RPMI7951 (cell line): ENCODE results near the gene COLQ. TPM values are rescaled to one million over a fixed set of nuclear protein-coding genes. Genes with fewer than 3 reads are reported as not detected.

Experiments used
- DNase-seq: peaks from one replicate; pipeline ENCODE4 v3.0.0-alpha.2; 2012; ENCODE audit warnings: low read depth
- total RNA-seq: library from RNA; depleted of rRNA; stranded (reverse); fragments of >200 nt; shearing (Covaris generic); gene quantifications from 2 replicates; pipeline ENCODE4 v1.2.3, GENCODE V29; 2014

Gene COLQ
- total RNA-seq, 1 experiment from 2014 or later: 0.48 TPM

- no peak for DNase-seq
Measured at GRCh38 chr3:15455756-15456155, 65.8 kb downstream of the COLQ start.

- no peak for DNase-seq
Measured at GRCh38 chr3:15454965-15455364, 66.5 kb downstream of the COLQ start.

GRCh38 chr3:15453991-15454625, 67.4 kb downstream of the COLQ start:
- no peak for DNase-seq

GRCh38 chr3:15453501-15453900, 68.0 kb downstream of the COLQ start:
- no peak for DNase-seq

GRCh38 chr3:15452961-15453360, 68.5 kb downstream of the COLQ start:
- DNase-seq: no peak

GRCh38 chr3:15452156-15452555, 69.3 kb downstream of the COLQ start:
- no peak for DNase-seq

GRCh38 chr3:15451216-15452113, 70.0 kb downstream of the COLQ start:
- no peak for DNase-seq

GRCh38 chr3:15450438-15451215, 70.9 kb downstream of the COLQ start:
- DNase-seq: no peak

- DNase-seq: no peak
Measured at GRCh38 chr3:15449489-15450224, 71.8 kb downstream of the COLQ start.

GRCh38 chr3:15443826-15444524, 77.5 kb downstream of the COLQ start:
- no peak for DNase-seq

GRCh38 chr3:15440891-15441290, 80.6 kb downstream of the COLQ start:
- peak; percentile 35 for DNase-seq

- DNase-seq: peak; percentile 54
Measured at GRCh38 chr3:15439476-15439875, 82.0 kb downstream of the COLQ start.

GRCh38 chr3:15438983-15439382, 82.5 kb downstream of the COLQ start:
- peak; percentile 15 for DNase-seq

- DNase-seq: no peak
Measured at GRCh38 chr3:15436246-15436645, 85.3 kb downstream of the COLQ start.

- DNase-seq: no peak
Measured at GRCh38 chr3:15434756-15435155, 86.8 kb downstream of the COLQ start.

- DNase-seq: no peak
Measured at GRCh38 chr3:15433531-15433930, 88.0 kb downstream of the COLQ start.

GRCh38 chr3:15431256-15431837, 90.2 kb downstream of the COLQ start:
- no peak for DNase-seq

GRCh38 chr3:15430624-15431023, 90.9 kb downstream of the COLQ start:
- no peak for DNase-seq

GRCh38 chr3:15429080-15429479, 92.4 kb downstream of the COLQ start:
- no peak for DNase-seq

- peak; percentile 59 for DNase-seq
Measured at GRCh38 chr3:15428539-15428938, 93.0 kb downstream of the COLQ start.

GRCh38 chr3:15427981-15428380, 93.5 kb downstream of the COLQ start:
- no peak for DNase-seq
